HCT116 (cell line): ENCODE results near the gene CACNA2D2. TPM values are rescaled to one million over a fixed set of nuclear protein-coding genes. Genes with fewer than 3 reads are reported as not detected.

Experiments used
- ATAC-seq: fragments of 200-7000 bp; cut with Tn5 transposase; 2 replicates; pipeline ENCODE4 v1.9.1; 2020; ENCODE audit warnings: mild to moderate bottlenecking, moderate library complexity
- BruUV-seq: library from RNA; stranded (reverse); fragments of 400-500 nt; replicated peaks from 2 replicates; lab custom pipeline; 2021; lab: Mats Ljungman, UMichigan
- CTCF ChIA-PET: fragments of 300-600 bp; sonication (Branson Sonifier 250); formaldehyde crosslinking; loops from one replicate; lab custom pipeline; 2021; ENCODE audit warnings: antibody characterized with exemption; lab: Charles Lee
- POLR2A ChIA-PET: fragments of 300-600, 350-600 bp; sonication (Branson Sonifier 250); formaldehyde crosslinking; loops from one replicate; lab custom pipeline; 2021; ENCODE audit warnings: antibody characterized with exemption; lab: Charles Lee
- RAD21 ChIA-PET, 2 experiments: fragments of 300-600 bp; sonication (Branson Sonifier 250); formaldehyde crosslinking; loops; one replicate each; lab custom pipeline; 2023; ENCODE audit warnings: low total read pairs in 2 of 2; ENCODE audit not compliant: uncharacterized antibody in 2 of 2, unreplicated experiment in 2 of 2, low non-redundant PET in 1 of 2; lab: Charles Lee
- DNase-seq: peaks from one replicate; pipeline ENCODE4 v3.0.0-alpha.2; 2010; ENCODE audit warnings: low read depth, low spot score
- H2AFZ ChIP-seq: fragments of 200-600 bp; shearing (Covaris generic), sonication (generic); 2 replicates; pipeline ENCODE4 v1.6.1; 2017; ENCODE audit warnings: low read depth, mixed run types, mixed read lengths, antibody characterized with exemption, low read length; ENCODE audit not compliant: poor library complexity, severe bottlenecking
- H3K27ac ChIP-seq: 2 replicates; pipeline ENCODE4 v1.5.1; 2012; ENCODE audit warnings: low read depth, low read length
- H3K27me3 ChIP-seq: fragments of 200-600 bp; sonication (generic); 2 replicates; pipeline ENCODE4 v1.6.1; 2016; ENCODE audit warnings: mixed run types, low read length, mixed read lengths; ENCODE audit not compliant: insufficient read depth
- H3K36me3 ChIP-seq, 2 experiments: fragments of 200-500 bp in 1 of 2; fragments of 200-600 bp in 1 of 2; sonication (Bioruptor generic) in 1 of 2; sonication (generic) in 1 of 2; 2 replicates each; pipeline versions ENCODE4 v1.5.1 to v1.6.1; 2014 to 2016; ENCODE audit warnings: low read length in 2 of 2, inconsistent platforms in 1 of 2, mixed read lengths in 1 of 2, mixed run types in 1 of 2; ENCODE audit not compliant: insufficient read depth in 2 of 2, control insufficient read depth in 1 of 2
- H3K4me1 ChIP-seq, 2 experiments: fragments of 200-600 bp in 1 of 2; sonication (generic) in 1 of 2; 2 replicates each; pipeline versions ENCODE4 v1.5.1 to v1.6.1; 2012 to 2017; ENCODE audit warnings: low read length in 2 of 2, inconsistent platforms in 1 of 2, mild to moderate bottlenecking in 1 of 2, mixed read lengths in 1 of 2, mixed run types in 1 of 2, moderate library complexity in 1 of 2; ENCODE audit not compliant: insufficient read depth in 2 of 2, control insufficient read depth in 1 of 2
- H3K4me2 ChIP-seq: fragments of 200-600 bp; sonication (generic); 2 replicates; pipeline ENCODE4 v1.6.1; 2017; ENCODE audit warnings: mixed run types, low read length, mixed read lengths
- H3K4me3 ChIP-seq, 2 experiments: fragments of 200-600 bp in 1 of 2; sonication (generic) in 1 of 2; replicated peaks in 1 of 2; 2 replicates each; pipeline ENCODE4 v1.5.1; 2011 to 2016; ENCODE audit warnings: low read length in 2 of 2, control low read depth in 1 of 2, low read depth in 1 of 2, mild to moderate bottlenecking in 1 of 2, mixed read lengths in 1 of 2, mixed run types in 1 of 2
- H3K79me2 ChIP-seq: fragments of 200-600 bp; sonication (generic); 2 replicates; pipeline ENCODE4 v1.6.1; 2017; ENCODE audit warnings: mild to moderate bottlenecking, mixed run types, low read length, moderate library complexity, mixed read lengths; ENCODE audit not compliant: insufficient read depth
- H3K9ac ChIP-seq: fragments of 200-600 bp; sonication (generic); 2 replicates; pipeline ENCODE4 v1.6.1; 2016; ENCODE audit warnings: low read length, mixed read lengths
- H3K9me2 ChIP-seq: fragments of 200-600 bp; sonication (generic), shearing (Covaris generic); 2 replicates; pipeline ENCODE4 v1.6.1; 2017; ENCODE audit warnings: mixed run types, mild to moderate bottlenecking, moderate library complexity; ENCODE audit not compliant: insufficient read depth
- H3K9me3 ChIP-seq, 2 experiments: fragments of 200-500 bp in 1 of 2; fragments of 200-600 bp in 1 of 2; sonication (Bioruptor generic) in 1 of 2; sonication (generic) in 1 of 2; 2 replicates each; pipeline ENCODE4 v1.6.1; 2014 to 2017; ENCODE audit warnings: low read length in 2 of 2, mixed read lengths in 2 of 2, inconsistent platforms in 1 of 2, low read depth in 1 of 2, mild to moderate bottlenecking in 1 of 2, mixed run types in 1 of 2, moderate library complexity in 1 of 2; ENCODE audit not compliant: control insufficient read depth in 1 of 2, insufficient read depth in 1 of 2
- H4K20me1 ChIP-seq: fragments of 200-600 bp; sonication (generic), shearing (Covaris generic); 2 replicates; pipeline ENCODE4 v1.6.1; 2017; ENCODE audit warnings: mixed run types, mild to moderate bottlenecking, moderate library complexity; ENCODE audit not compliant: insufficient read depth
- CEBPB ChIP-seq: IDR thresholded peaks from 2 replicates; pipeline ENCODE4 v1.6.1; 2012; ENCODE audit warnings: low read depth
- CTCF ChIP-seq, 3 experiments: fragments of 200-600 bp in 1 of 3; sonication (generic) in 1 of 3; IDR thresholded peaks in 2 of 3; conservative IDR thresholded peaks in 1 of 3; 2 replicates each; pipeline ENCODE4 v1.5.1; 2012 to 2017; ENCODE audit warnings: low read depth in 2 of 3, low read length in 2 of 3, antibody characterized with exemption in 1 of 3, borderline replicate concordance in 1 of 3, control low read depth in 1 of 3, mild to moderate bottlenecking in 1 of 3, mixed read lengths in 1 of 3, mixed run types in 1 of 3, moderate library complexity in 1 of 3; ENCODE audit not compliant: insufficient read depth in 1 of 3
- EGR1 ChIP-seq: IDR thresholded peaks from 2 replicates; pipeline ENCODE4 v1.6.1; 2012; ENCODE audit warnings: low read depth
- EZH2phosphoT487 ChIP-seq: fragments of 200-600 bp; IDR thresholded peaks from 2 replicates; pipeline ENCODE4 v1.6.1; 2018; ENCODE audit warnings: antibody characterized with exemption, borderline replicate concordance
- FOSL1 ChIP-seq: IDR thresholded peaks from 2 replicates; pipeline ENCODE4 v1.6.1; 2012; ENCODE audit warnings: low read depth
- JUND ChIP-seq: IDR thresholded peaks from 2 replicates; pipeline ENCODE4 v1.6.1; 2012
- POLR2A ChIP-seq: IDR thresholded peaks from 2 replicates; pipeline ENCODE4 v1.7.0; 2011; ENCODE audit warnings: borderline replicate concordance; ENCODE audit not compliant: insufficient read depth, insufficient read length; ENCODE audit errors: extremely low read depth
- POLR2AphosphoS5 ChIP-seq: IDR thresholded peaks from 2 replicates; pipeline ENCODE4 v1.6.1; 2011; ENCODE audit warnings: mild to moderate bottlenecking, low read depth, low read length, moderate library complexity
- RAD21 ChIP-seq: IDR thresholded peaks from 2 replicates; pipeline ENCODE4 v1.6.1; 2012; ENCODE audit warnings: low read depth, mild to moderate bottlenecking
- REST ChIP-seq: IDR thresholded peaks from 2 replicates; pipeline ENCODE4 v1.6.1; 2012; ENCODE audit warnings: low read depth
- SIN3A ChIP-seq: IDR thresholded peaks from 2 replicates; pipeline ENCODE4 v1.6.1; 2012; ENCODE audit warnings: low read depth
- SP1 ChIP-seq: IDR thresholded peaks from 2 replicates; pipeline ENCODE4 v1.6.1; 2012; ENCODE audit warnings: low read depth
- SRF ChIP-seq: IDR thresholded peaks from 2 replicates; pipeline ENCODE4 v1.6.1; 2012; ENCODE audit warnings: low read depth
- TCF7L2 ChIP-seq: IDR thresholded peaks from 2 replicates; pipeline ENCODE4 v1.7.0; 2011; ENCODE audit warnings: borderline replicate concordance, inconsistent platforms; ENCODE audit not compliant: insufficient read depth, insufficient read length; ENCODE audit errors: extremely low read depth
- YY1 ChIP-seq: IDR thresholded peaks from 2 replicates; pipeline ENCODE4 v1.6.1; 2011; ENCODE audit warnings: low read length, low read depth, moderate library complexity, mild to moderate bottlenecking; ENCODE audit not compliant: insufficient replicate concordance; ENCODE audit errors: extremely low read depth
- ZFX ChIP-seq: fragments of 450-650 bp; IDR thresholded peaks from 2 replicates; pipeline ENCODE4 v1.6.1; 2017
- intact Hi-C: fragments of 100-400 bp; cut with micrococcal nuclease; formaldehyde crosslinking; loops from 2 replicates; pipeline ENCODE4 v1.10.0; 2022
- total RNA-seq: library from RNA; stranded (reverse); gene quantifications from one replicate; pipeline ENCODE4 v1.2.1, GENCODE V29; 2021; ENCODE audit not compliant: unreplicated experiment
- TF ChIP-seq, protein P1 (sequence below): IDR thresholded peaks from 2 replicates; pipeline ENCODE4 v1.6.1; 2011; ENCODE audit warnings: mild to moderate bottlenecking, low read length, moderate library complexity; ENCODE audit not compliant: insufficient replicate concordance; ENCODE audit errors: extremely low read depth
- TF ChIP-seq, protein P2 (sequence below): IDR thresholded peaks from 2 replicates; pipeline ENCODE4 v1.6.1; 2012
- TF ChIP-seq, protein P3 (sequence below): IDR thresholded peaks from 2 replicates; pipeline ENCODE4 v1.6.1; 2012

CACNA2D2 gene
- total RNA-seq, 1 experiment from 2014 or later = 10.2 TPM

- no peak overlapping the region for H3K9ac ChIP-seq
- H3K4me2 ChIP-seq = no peak overlapping the region
- TF ChIP-seq, protein P1, sequence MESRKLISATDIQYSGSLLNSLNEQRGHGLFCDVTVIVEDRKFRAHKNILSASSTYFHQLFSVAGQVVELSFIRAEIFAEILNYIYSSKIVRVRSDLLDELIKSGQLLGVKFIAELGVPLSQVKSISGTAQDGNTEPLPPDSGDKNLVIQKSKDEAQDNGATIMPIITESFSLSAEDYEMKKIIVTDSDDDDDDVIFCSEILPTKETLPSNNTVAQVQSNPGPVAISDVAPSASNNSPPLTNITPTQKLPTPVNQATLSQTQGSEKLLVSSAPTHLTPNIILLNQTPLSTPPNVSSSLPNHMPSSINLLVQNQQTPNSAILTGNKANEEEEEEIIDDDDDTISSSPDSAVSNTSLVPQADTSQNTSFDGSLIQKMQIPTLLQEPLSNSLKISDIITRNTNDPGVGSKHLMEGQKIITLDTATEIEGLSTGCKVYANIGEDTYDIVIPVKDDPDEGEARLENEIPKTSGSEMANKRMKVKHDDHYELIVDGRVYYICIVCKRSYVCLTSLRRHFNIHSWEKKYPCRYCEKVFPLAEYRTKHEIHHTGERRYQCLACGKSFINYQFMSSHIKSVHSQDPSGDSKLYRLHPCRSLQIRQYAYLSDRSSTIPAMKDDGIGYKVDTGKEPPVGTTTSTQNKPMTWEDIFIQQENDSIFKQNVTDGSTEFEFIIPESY = no peak
- TF ChIP-seq REST (no peak), SRF (no peak), RAD21 (no peak), SP1 (no peak), ZFX (no peak), SIN3A (no peak), POLR2A (no peak), JUND (no peak), TCF7L2 (no peak), EGR1 (no peak), FOSL1 (no peak), EZH2phosphoT487 (no peak), YY1 (no peak), POLR2AphosphoS5 (no peak), CTCF (IDR thresholded peaks at IDR 0.05 in 2 of 3, conservative IDR thresholded peaks at IDR 0.05 in 1 of 3; ENCODE audit: borderline replicate concordance in 1 of 3, insufficient read depth in 1 of 3, low read depth in 2 of 3, low read length in 2 of 3) (no peak), CEBPB (no peak)
- TF ChIP-seq, protein P2, sequence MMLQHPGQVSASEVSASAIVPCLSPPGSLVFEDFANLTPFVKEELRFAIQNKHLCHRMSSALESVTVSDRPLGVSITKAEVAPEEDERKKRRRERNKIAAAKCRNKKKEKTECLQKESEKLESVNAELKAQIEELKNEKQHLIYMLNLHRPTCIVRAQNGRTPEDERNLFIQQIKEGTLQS = no peak
- TF ChIP-seq, protein P3, sequence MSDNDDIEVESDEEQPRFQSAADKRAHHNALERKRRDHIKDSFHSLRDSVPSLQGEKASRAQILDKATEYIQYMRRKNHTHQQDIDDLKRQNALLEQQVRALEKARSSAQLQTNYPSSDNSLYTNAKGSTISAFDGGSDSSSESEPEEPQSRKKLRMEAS = no peak
- BruUV-seq = no TSS peak
- no peaks in the 10 kb centered on the region for H4K20me1 ChIP-seq
- H3K4me1 ChIP-seq = no peaks in the 10 kb centered on the region
- CTCF ChIA-PET = no interaction called here
- no peak for ATAC-seq
- H3K9me2 ChIP-seq = no peaks in the 10 kb centered on the region
- POLR2A ChIA-PET = no interaction called here
- RAD21 ChIA-PET = no interaction called here
- H2AFZ ChIP-seq = no peak overlapping the region
- no peaks in the 10 kb centered on the region for H3K79me2 ChIP-seq
- no peak overlapping the region for H3K27ac ChIP-seq
- no peak for DNase-seq
- H3K9me3 ChIP-seq = no peaks in the 10 kb centered on the region
- intact Hi-C loops = no loop called here
- H3K4me3 ChIP-seq = no peak overlapping the region
- no peaks in the 10 kb centered on the region for H3K36me3 ChIP-seq
- no peaks in the 10 kb centered on the region for H3K27me3 ChIP-seq
Observed at GRCh38 chr3:50430950-50431435, 72.4 kb downstream of the CACNA2D2 start.
